Lower leg skin (tissue), 4 donors: ENCODE results near the gene PRM1. TPM values are rescaled to one million over a fixed set of nuclear protein-coding genes. Genes with fewer than 3 reads are reported as not detected.

Experiments used
- DNase-seq, 2 donors: peaks; one replicate each; pipeline ENCODE4 v3.0.0-alpha.2; 2019; ENCODE audit warnings: low spot score in 2 of 2
- H3K4me3 ChIP-seq: fragments of 200-600 bp; sonication (generic); 2 replicates; pipeline ENCODE4 v1.5.1; 2017; ENCODE audit warnings: mild to moderate bottlenecking, low read depth; ENCODE audit not compliant: poor library complexity, severe bottlenecking
- CTCF ChIP-seq, 3 donors: fragments of 450-650 bp; IDR thresholded peaks; one replicate each; pipeline ENCODE4 v1.5.1; 2016; ENCODE audit warnings: antibody characterized with exemption in 3 of 3, mild to moderate bottlenecking in 3 of 3, moderate library complexity in 2 of 3
- POLR2A ChIP-seq, 2 donors: fragments of 450-650 bp; IDR thresholded peaks; one replicate each; pipeline ENCODE4 v1.6.1; 2016 to 2017; ENCODE audit warnings: antibody characterized with exemption in 2 of 2, mild to moderate bottlenecking in 1 of 2, moderate library complexity in 1 of 2
- WGBS, 2 donors: methylation state at CpG; one replicate each; pipeline ENCODE4 v1.1.5; 2018; 5-methylcytosine and 5-hydroxymethylcytosine counted together
- intact Hi-C: fragments of 100-400 bp; cut with DNase I; formaldehyde crosslinking; loops from one replicate; pipeline ENCODE4 v1.15.0; 2023; ENCODE audit warnings: low total_unique reads
- total RNA-seq, 4 donors: library from RNA; depleted of rRNA; stranded (reverse); fragments of >200 nt; gene quantifications; one replicate each; pipeline ENCODE4 v1.1.0, GENCODE V29; 2016

Gene PRM1
- total RNA-seq, 4 donors from 2014 or later: not detected

GRCh38 chr16:11272921-11273720 is 8.0 kb downstream of the PRM1 start, which contains the start of gene PRM3:
Gene PRM3, minus strand, starts transcription at chr16:11273629. Its CDS starts 34 bp downstream, at chr16:11273595.
- intact Hi-C loops: no loop called here
- no peak within 1 kb of the TSS for H3K4me3 ChIP-seq
- DNase-seq: no peak
- TF ChIP-seq CTCF (IDR thresholded peaks at IDR 0.05) (no peak), POLR2A (IDR thresholded peaks at IDR 0.05) (no peak)
- 71 to 76% methylated on average over 30 of the region's 30 CpGs for WGBS, 2 donors

GRCh38 chr16:11272484-11272883 is 8.6 kb downstream of the PRM1 start:
- TF ChIP-seq CTCF (IDR thresholded peaks at IDR 0.05) (no peak), POLR2A (IDR thresholded peaks at IDR 0.05) (no peak)
- DNase-seq: no peak
- intact Hi-C loops: no loop called here
- H3K4me3 ChIP-seq: no peak overlapping the region
- WGBS, 2 donors: 59 to 66% methylated on average over 6 of the region's 6 CpGs

GRCh38 chr16:11271610-11272009 is 9.5 kb downstream of the PRM1 start:
- no peak for TF ChIP-seq CTCF (IDR thresholded peaks at IDR 0.05)
- TF ChIP-seq POLR2A (IDR thresholded peaks at IDR 0.05): no peak
- intact Hi-C loops: no loop called here
- 96 to 100% methylated on average over 10 of the region's 10 CpGs for WGBS, 2 donors
- no peak overlapping the region for H3K4me3 ChIP-seq
- DNase-seq: no peak

GRCh38 chr16:11270602-11271162 is 10.4 kb downstream of the PRM1 start:
- no peak for TF ChIP-seq CTCF (IDR thresholded peaks at IDR 0.05)
- TF ChIP-seq POLR2A (IDR thresholded peaks at IDR 0.05): no peak
- WGBS, 2 donors: 93 to 96% methylated on average over 2 of the region's 2 CpGs

GRCh38 chr16:11268921-11269375 is 12.2 kb downstream of the PRM1 start, which contains the start of gene TNP2:
Gene TNP2, minus strand, starts transcription at chr16:11269325. Its CDS starts 63 bp downstream, at chr16:11269262.
- WGBS, 2 donors: 95 to 98% methylated on average over 4 to 10 of the region's 11 CpGs
- intact Hi-C loops: no loop called here
- TF ChIP-seq CTCF (IDR thresholded peaks at IDR 0.05): no peak
- no peak for TF ChIP-seq POLR2A (IDR thresholded peaks at IDR 0.05)
- DNase-seq: no peak
- no peak within 1 kb of the TSS for H3K4me3 ChIP-seq

More at GRCh38 chr16:11270602-11271162, 10.4 kb downstream of the PRM1 start:
- DNase-seq: no peak
- no peak overlapping the region for H3K4me3 ChIP-seq
- intact Hi-C loops: no loop called here
